Prostate gland (tissue), 2 donors: ENCODE results near the gene MED27. TPM values are rescaled to one million over a fixed set of nuclear protein-coding genes. Genes with fewer than 3 reads are reported as not detected.

Experiments used
- DNase-seq: peaks from one replicate; pipeline ENCODE4 v3.0.0-alpha.2; 2019; ENCODE audit warnings: low spot score
- H3K27ac ChIP-seq, 2 donors: fragments of 200-600 bp; sonication (generic); 2 replicates each; pipeline ENCODE4 v1.5.1; 2017 to 2019
- H3K27me3 ChIP-seq: fragments of 200-600 bp; sonication (generic); replicated peaks from 2 replicates; pipeline ENCODE4 v1.5.1; 2019; ENCODE audit not compliant: insufficient read depth
- H3K36me3 ChIP-seq, 2 donors: fragments of 200-600 bp; sonication (generic); 1 replicate in 1 of 2; 2 replicates in 1 of 2; pipeline versions ENCODE4 v1.5.1 to v1.8.1; 2017 to 2019
- H3K4me1 ChIP-seq: fragments of 200-600 bp; sonication (generic); replicated peaks from 2 replicates; pipeline ENCODE4 v1.5.1; 2019
- H3K4me3 ChIP-seq, 2 donors: fragments of 200-600 bp; sonication (generic); 2 replicates each; pipeline ENCODE4 v1.5.1; 2017 to 2019
- H3K9me3 ChIP-seq: fragments of 200-600 bp; sonication (generic); 2 replicates; pipeline ENCODE4 v1.5.1; 2017
- CTCF ChIP-seq, 4 experiments: fragments of 200-600 bp in 2 of 4; fragments of 450-650 bp in 2 of 4; sonication (generic) in 2 of 4; IDR thresholded peaks; 1 replicate in 3 of 4; 2 replicates in 1 of 4; pipeline ENCODE4 v1.5.1; 2016 to 2019; ENCODE audit warnings: antibody characterized with exemption in 4 of 4, mild to moderate bottlenecking in 2 of 4, moderate library complexity in 2 of 4
- POLR2A ChIP-seq: fragments of 450-650 bp; IDR thresholded peaks from one replicate; pipeline ENCODE4 v1.6.1; 2016; ENCODE audit warnings: antibody characterized with exemption, mild to moderate bottlenecking
- POLR2AphosphoS5 ChIP-seq: sonication (generic); formaldehyde crosslinking; IDR thresholded peaks from one replicate; pipeline ENCODE4 v1.6.1; 2017; ENCODE audit warnings: antibody characterized with exemption
- WGBS: methylation state at CpG from one replicate; pipeline ENCODE4 v1.1.5; 2018; 5-methylcytosine and 5-hydroxymethylcytosine counted together
- intact Hi-C: fragments of 100-400 bp; cut with DNase I; formaldehyde crosslinking; loops from one replicate; pipeline ENCODE4 v1.14.2; 2022
- total RNA-seq, 2 donors: library from RNA; depleted of rRNA; stranded (reverse); fragments of >200 nt; gene quantifications; one replicate each; pipeline ENCODE4 v1.1.0, GENCODE V29; 2016

MED27 gene
- total RNA-seq, 2 donors from 2014 or later: 17.4 to 22.7 TPM

- H3K27me3 ChIP-seq: no peaks in the 10 kb centered on the region
- WGBS: 93% methylated on average over 2 of the region's 2 CpGs
- DNase-seq: no peak
- H3K36me3 ChIP-seq: no peaks in the 10 kb centered on the region
- H3K4me1 ChIP-seq: no peaks in the 10 kb centered on the region
- intact Hi-C loops: no loop called here
- no peaks in the 10 kb centered on the region for H3K9me3 ChIP-seq
- no peak overlapping the region for H3K27ac ChIP-seq
- TF ChIP-seq CTCF (IDR thresholded peaks at IDR 0.05): no peak
- no peak overlapping the region for H3K4me3 ChIP-seq
These were observed 162.7 kb downstream of the MED27 start for GRCh38 chr9:131917009-131917408.

GRCh38 chr9:131915181-131915580, 164.5 kb downstream of the MED27 start:
- intact Hi-C loops: no loop called here
- no peak overlapping the region for H3K4me3 ChIP-seq
- no peaks in the 10 kb centered on the region for H3K9me3 ChIP-seq
- WGBS: 85% methylated on average over 2 of the region's 2 CpGs
- DNase-seq: no peak
- H3K36me3 ChIP-seq: no peaks in the 10 kb centered on the region
- H3K4me1 ChIP-seq: no peaks in the 10 kb centered on the region
- TF ChIP-seq CTCF (IDR thresholded peaks at IDR 0.05) (no peak), POLR2AphosphoS5 (no peak), POLR2A (no peak)
- H3K27ac ChIP-seq: no peak overlapping the region
- H3K27me3 ChIP-seq: no peaks in the 10 kb centered on the region

- intact Hi-C loops: no loop called here
- TF ChIP-seq POLR2AphosphoS5: no peak
- no peak for TF ChIP-seq CTCF (IDR thresholded peaks at IDR 0.05)
- no peak for TF ChIP-seq POLR2A
These were observed 167.0 kb downstream of the MED27 start for GRCh38 chr9:131912671-131913070.

GRCh38 chr9:131912069-131912468, 167.6 kb downstream of the MED27 start:
- Histone ChIP-seq H3K4me3 (no peak overlapping the region), H3K27ac (no peak overlapping the region), H3K27me3 (no peaks in the 10 kb centered on the region), H3K4me1 (no peaks in the 10 kb centered on the region), H3K9me3 (no peaks in the 10 kb centered on the region), H3K36me3 (no peaks in the 10 kb centered on the region)
- intact Hi-C loops: no loop called here
- 100% methylated on average over 1 of the region's 1 CpG for WGBS
- no peak for TF ChIP-seq POLR2AphosphoS5
- no peak for TF ChIP-seq POLR2A
- no peak for TF ChIP-seq CTCF (IDR thresholded peaks at IDR 0.05)
- DNase-seq: no peak

More at GRCh38 chr9:131912671-131913070, 167.0 kb downstream of the MED27 start:
- 82% methylated on average over 3 of the region's 3 CpGs for WGBS
- no peaks in the 10 kb centered on the region for H3K4me1 ChIP-seq
- DNase-seq: no peak
- H3K27me3 ChIP-seq: no peaks in the 10 kb centered on the region
- H3K27ac ChIP-seq: no peak overlapping the region
- no peaks in the 10 kb centered on the region for H3K9me3 ChIP-seq
- H3K4me3 ChIP-seq: no peak overlapping the region
- H3K36me3 ChIP-seq: no peaks in the 10 kb centered on the region

- intact Hi-C loops: no loop called here
- no peak for TF ChIP-seq POLR2AphosphoS5
- TF ChIP-seq CTCF (IDR thresholded peaks at IDR 0.05): no peak
- no peak for TF ChIP-seq POLR2A
- 85% methylated on average over 7 of the region's 7 CpGs for WGBS
These were observed 169.1 kb downstream of the MED27 start for GRCh38 chr9:131910572-131910971.

More at GRCh38 chr9:131910572-131910971, 169.1 kb downstream of the MED27 start:
- Histone ChIP-seq H3K4me3 (no peak overlapping the region), H3K27ac (no peak overlapping the region), H3K36me3 (no peaks in the 10 kb centered on the region), H3K4me1 (no peaks in the 10 kb centered on the region), H3K27me3 (no peaks in the 10 kb centered on the region), H3K9me3 (no peaks in the 10 kb centered on the region)
- no peak for DNase-seq
